ENCODE measurements around the gene GTF3A.
"Not testable (repeated sequence)": the region's sequence is repeated elsewhere in the genome, so short reads cannot be mapped to it uniquely, and the experiment has no call there.

Gene GTF3A

DNA sequence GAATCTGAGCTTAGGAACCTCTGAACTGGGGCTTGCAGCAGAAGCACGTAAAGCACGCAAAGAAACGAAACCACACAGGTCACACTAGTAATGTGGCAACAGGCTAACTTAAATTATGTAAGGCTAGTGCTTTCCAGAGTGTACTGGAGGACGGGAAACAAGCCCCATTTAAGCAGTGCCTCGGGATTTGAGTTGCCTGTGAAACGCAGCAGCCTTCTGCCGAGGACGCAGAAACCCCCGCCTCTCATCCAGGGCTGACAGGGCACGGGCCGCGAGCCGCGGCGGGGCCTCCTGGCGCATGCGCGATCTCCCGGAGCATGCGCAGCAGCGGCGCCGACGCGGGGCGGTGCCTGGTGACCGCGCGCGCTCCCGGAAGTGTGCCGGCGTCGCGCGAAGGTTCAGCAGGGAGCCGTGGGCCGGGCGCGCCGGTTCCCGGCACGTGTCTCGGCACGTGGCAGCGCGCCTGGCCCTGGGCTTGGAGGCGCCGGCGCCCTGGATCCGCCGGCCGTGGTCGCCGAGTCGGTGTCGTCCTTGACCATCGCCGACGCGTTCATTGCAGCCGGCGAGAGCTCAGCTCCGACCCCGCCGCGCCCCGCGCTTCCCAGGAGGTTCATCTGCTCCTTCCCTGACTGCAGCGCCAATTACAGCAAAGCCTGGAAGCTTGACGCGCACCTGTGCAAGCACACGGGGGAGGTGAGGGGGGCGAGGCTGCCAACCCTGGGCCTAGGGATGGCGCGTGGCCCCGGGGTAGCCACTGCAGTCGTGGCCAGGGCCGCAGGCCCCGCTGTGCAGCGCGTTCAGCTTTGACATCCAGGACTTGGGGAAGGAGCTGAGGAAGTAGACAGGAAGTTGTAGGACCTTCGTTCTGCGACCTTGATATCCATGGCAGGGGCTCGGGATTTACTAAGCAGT is at the start of gene GTF3A:
Gene GTF3A, plus strand, starts transcription at position 374 of the 912 bp plus-strand sequence.
- DNase-seq (ENCODE audit: low spot score): peak; percentile 86

GRCh38 chr13:27374650-27375049 is 49.8 kb upstream of the GTF3A start:
- peak; percentile 64 for DNase-seq (ENCODE audit: low spot score)

DNA sequence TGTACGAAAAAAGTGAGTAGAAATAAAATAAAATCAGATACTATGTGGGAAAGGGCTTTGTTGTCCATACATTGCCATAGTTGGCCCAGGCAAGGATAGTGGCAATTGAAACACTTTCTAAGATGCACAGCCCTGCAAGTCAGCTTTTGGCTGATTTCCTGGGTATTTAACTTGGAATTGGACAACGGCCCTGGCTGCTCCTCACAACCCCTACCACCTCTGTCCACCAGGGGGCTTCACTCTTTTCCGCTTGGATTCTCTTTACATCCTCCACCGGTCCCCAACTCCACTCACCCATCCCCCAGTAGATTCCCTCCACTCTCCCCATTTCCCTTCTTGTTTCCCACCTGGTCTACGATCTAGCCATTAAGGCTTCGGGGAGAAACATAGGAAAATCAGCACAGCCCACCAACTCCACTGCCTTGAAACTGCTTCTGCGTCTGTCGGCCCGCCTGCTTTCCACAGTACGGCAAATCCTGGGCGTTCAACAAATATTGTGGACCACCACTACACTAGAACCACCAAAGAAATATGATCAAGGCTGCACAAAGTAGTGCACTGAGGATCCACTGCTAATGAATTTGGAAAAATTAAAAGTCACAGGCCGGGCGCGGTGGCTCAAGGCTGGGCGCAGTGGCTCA is 48.6 kb upstream of the GTF3A start:
- peak; percentile 55 for DNase-seq (ENCODE audit: low spot score)

GRCh38 chr13:27379126-27379525 is 45.3 kb upstream of the GTF3A start:
- DNase-seq (ENCODE audit: low spot score): no peak

DNA sequence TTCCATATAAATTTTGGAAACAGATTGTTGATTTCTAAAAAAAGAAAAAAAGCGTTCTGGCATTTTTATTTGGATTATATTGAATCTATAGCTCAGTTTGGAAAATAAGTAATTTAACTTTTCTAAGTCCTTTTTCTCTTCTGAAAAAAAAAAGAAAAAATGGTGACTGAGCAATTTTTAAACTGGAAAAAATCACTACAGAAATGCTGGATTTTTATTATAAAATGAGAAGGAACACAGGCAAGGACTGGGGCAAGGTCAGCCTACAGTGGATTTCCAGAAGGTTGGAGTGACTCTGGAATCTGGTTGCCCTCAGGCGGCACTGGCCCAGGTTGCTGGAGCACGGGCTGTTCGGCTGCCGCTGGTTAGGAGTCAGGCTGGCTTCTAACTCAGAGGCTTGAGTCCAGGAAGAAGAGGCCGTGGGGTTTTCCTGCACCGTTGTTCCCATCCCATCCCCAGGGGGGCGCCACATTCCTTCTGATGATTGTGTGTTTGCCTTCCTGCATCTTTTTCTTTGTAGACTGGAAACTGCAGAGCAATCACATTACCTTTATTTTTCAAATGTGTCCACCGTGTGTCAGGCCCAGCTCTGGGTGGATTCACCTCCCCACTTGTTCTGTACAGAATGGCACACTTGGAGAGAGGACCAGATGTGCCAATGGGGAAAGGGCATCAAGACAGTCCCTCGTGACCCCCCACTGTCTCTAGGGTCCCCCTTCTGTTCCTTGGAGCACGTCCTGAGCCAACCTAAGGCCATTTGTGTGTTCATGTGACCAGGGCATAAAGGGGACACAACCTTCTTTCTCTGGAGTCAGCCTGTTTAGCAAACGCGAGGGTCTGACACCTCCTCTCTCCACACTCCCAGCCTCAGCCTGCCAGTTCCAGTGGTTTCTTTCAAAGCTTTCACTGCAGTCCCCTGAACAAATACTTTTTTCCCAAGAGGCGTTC is 44.5 kb upstream of the GTF3A start:
- peak; percentile 50 for DNase-seq (ENCODE audit: low spot score)

DNA sequence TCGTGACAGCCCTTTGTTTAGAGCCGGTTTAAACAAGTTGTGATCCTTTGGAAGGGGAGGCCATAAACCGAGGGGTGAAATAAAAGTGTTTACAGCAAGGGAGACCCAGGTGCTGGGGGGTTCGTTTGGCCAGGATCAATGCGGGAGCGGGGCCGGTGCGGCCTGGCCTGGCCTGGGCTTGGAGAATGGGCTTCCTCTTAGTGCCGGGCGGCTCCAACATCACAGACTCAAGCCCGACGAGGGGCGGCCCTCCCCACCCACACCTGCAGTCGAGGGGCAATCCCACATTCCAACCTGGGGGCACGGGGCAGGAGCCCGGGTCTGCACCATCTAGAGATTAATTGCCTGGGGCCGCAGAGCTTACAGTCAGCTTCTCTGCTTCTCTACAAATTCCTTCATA is 42.8 kb upstream of the GTF3A start:
- DNase-seq (ENCODE audit: low spot score): no peak

- DNase-seq (ENCODE audit: low spot score): no peak
These were observed 41.1 kb upstream of the GTF3A start for GRCh38 chr13:27383104-27383921.

GRCh38 chr13:27384285-27384684 is 40.1 kb upstream of the GTF3A start:
- DNase-seq (ENCODE audit: low spot score): no peak

DNA sequence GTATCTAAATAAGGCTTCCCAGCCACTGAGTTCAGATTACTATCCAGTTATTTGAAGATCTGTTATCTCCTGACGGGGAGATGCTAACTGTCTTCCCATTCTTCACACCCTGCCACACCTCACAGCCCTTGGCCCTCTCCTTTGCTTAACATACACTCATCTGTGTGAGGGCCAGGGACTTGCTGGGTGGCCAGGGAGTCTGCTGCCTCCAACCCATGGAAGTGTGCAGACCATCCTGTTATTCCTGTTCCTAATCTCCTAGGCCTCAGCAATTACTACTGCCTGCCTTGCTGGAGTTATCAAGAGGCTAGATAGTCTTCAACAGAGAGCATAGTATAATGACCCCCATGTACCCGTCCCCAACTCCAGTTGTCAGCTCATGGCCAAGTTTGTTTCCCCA is 36.2 kb upstream of the GTF3A start:
- no peak for DNase-seq (ENCODE audit: low spot score)

DNA sequence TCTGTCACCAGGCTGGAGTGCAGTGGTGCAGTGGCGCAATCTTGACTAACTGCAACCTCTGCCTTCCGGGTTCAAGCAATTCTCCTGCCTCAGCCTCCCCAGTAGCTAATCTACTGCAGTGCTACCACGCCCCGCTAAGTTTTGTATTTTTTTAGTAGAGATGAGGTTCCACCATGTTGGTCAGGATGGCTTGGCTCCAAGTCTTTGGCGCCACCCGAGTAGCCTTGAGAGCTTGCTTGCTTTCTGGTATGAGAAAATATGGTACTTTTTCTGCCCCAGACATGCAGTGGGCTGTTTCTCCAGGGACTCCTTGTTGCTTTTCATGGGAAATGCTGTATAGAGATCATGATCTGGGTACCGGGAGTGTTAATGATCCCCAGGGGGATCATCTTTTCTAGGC is 34.5 kb upstream of the GTF3A start:
- no peak for DNase-seq (ENCODE audit: low spot score)

GRCh38 chr13:27391471-27391870 is 32.9 kb upstream of the GTF3A start:
- DNase-seq (ENCODE audit: low spot score): no peak

DNA sequence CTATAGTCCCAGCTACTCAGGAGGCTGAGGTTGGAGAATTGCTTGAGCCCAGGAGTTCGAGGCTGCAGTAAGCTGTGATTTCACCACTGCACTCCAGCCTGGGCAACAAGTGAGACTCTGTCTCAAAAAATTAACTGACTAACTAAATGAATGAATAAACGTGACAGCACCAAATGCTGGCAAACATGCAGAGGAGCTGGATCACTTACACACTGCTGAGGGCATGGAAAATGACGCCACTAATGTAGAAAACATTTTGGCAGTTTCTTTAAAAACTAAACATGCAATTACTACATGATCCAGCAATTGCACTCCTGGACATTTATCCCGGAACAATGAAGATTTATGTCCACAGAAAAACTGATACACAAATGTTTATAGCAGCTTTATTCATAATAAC is 31.3 kb upstream of the GTF3A start:
- DNase-seq (ENCODE audit: low spot score): no peak

DNA sequence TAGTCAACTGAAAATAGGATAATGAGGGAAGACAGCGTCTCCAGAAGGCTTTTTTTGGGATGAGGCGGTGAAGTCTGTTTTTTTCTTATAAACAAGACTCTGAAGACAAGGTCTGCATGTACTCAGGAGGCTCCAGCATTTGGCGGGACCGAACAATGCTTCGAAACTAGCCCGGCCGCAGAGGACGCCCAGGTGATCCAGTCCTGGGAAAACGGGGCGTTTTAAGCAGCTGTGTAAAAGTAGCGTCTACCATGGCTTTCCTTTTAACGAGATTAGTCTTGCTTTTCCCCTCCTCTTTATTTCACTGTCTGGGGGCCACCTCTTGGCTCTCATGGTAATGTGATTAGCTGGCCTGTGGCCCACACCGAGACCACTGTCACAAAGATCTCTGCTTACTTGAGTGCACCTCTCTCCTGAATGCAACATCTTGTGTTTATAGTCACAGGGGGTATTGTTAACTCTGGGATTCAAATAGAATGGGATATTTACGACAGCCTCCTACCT is 29.4 kb upstream of the GTF3A start:
- no peak for DNase-seq (ENCODE audit: low spot score)

GRCh38 chr13:27396252-27396846 is 28.1 kb upstream of the GTF3A start:
- DNase-seq (ENCODE audit: low spot score): no peak

- no peak for DNase-seq (ENCODE audit: low spot score)
These were observed 26.1 kb upstream of the GTF3A start for GRCh38 chr13:27398360-27398759.

GRCh38 chr13:27400405-27400804 is 24.0 kb upstream of the GTF3A start:
- DNase-seq (ENCODE audit: low spot score): not testable (repeated sequence)

- DNase-seq (ENCODE audit: low spot score): no peak
These were observed 23.2 kb upstream of the GTF3A start for GRCh38 chr13:27401210-27401609.

DNA sequence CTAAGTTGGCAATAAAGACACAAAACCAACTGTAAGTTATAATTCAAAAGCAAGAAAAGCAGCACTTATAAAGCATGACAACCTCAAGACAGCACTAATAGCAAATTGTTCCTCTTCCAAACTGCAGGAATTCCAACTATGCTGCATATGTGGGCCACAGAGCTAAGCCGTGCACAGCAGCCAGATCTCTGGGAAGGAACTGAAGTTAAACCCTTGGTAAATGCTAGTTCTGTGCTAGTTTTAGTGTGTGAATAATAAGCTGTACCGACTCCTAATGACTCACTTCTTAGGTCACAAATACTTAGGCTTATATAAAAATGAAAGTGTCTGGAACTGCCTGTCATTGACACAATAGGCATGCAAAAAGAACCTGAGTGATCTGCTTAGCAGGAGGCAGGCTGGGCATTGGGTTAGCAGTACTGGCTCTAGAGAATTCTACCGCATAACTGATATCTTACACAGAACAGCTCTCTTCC is 21.2 kb upstream of the GTF3A start:
- DNase-seq (ENCODE audit: low spot score): no peak

- DNase-seq (ENCODE audit: low spot score): no peak
These were observed 20.6 kb upstream of the GTF3A start for GRCh38 chr13:27403727-27404385.

- DNase-seq (ENCODE audit: low spot score): no peak
These were observed 19.7 kb upstream of the GTF3A start for GRCh38 chr13:27404680-27405079.

All from CD4-positive, alpha-beta T cell treated with Interleukin-2 at 100 ng/mL for 4 hours (primary cell).